Loucy (cell line): ENCODE measurements around the gene JAK3.

Experiments used
- H2AFZ ChIP-seq: fragments of 200-600 bp; sonication (generic); 2 replicates; pipeline ENCODE4 v1.6.0; 2016; ENCODE audit warnings: antibody characterized with exemption, mild to moderate bottlenecking, low read length, moderate library complexity
- H3F3A ChIP-seq: fragments of 200-600 bp; 2 replicates; pipeline ENCODE4 v1.6.0; 2016; ENCODE audit warnings: antibody characterized with exemption, low read depth, mild to moderate bottlenecking
- H3K27me3 ChIP-seq: fragments of 200-600 bp; sonication (generic); 2 replicates; pipeline ENCODE4 v1.6.1; 2014; ENCODE audit warnings: low read length, mild to moderate bottlenecking; ENCODE audit not compliant: insufficient read depth, poor library complexity, severe bottlenecking
- H3K36me3 ChIP-seq: fragments of 200-600 bp; sonication (generic); 2 replicates; pipeline ENCODE4 v1.6.1; 2016; ENCODE audit warnings: low read length; ENCODE audit not compliant: insufficient read depth
- H3K4me1 ChIP-seq: fragments of 200-600 bp; sonication (generic); 2 replicates; pipeline ENCODE4 v1.5.1; 2014; ENCODE audit warnings: low read length, mild to moderate bottlenecking; ENCODE audit not compliant: insufficient read depth, poor library complexity, severe bottlenecking
- H3K4me2 ChIP-seq: fragments of 200-600 bp; sonication (generic); 2 replicates; pipeline ENCODE4 v1.6.0; 2014; ENCODE audit warnings: antibody characterized with exemption, low read length, low read depth, mild to moderate bottlenecking; ENCODE audit not compliant: poor library complexity, severe bottlenecking
- H3K4me3 ChIP-seq: fragments of 200-600 bp; sonication (generic); 2 replicates; pipeline ENCODE4 v1.5.1; 2014; ENCODE audit warnings: low read length, mild to moderate bottlenecking, mixed read lengths; ENCODE audit not compliant: poor library complexity, severe bottlenecking
- H3K79me2 ChIP-seq: fragments of 200-600 bp; sonication (generic); 2 replicates; pipeline ENCODE4 v1.6.1; 2014; ENCODE audit warnings: low read length; ENCODE audit not compliant: insufficient read depth
- H3K9ac ChIP-seq: fragments of 200-600 bp; sonication (generic); 2 replicates; pipeline ENCODE4 v1.6.0; 2014; ENCODE audit warnings: mild to moderate bottlenecking, low read depth, low read length, moderate library complexity; ENCODE audit not compliant: poor library complexity, severe bottlenecking
- H3K9me2 ChIP-seq: fragments of 200-600 bp; sonication (generic); replicated peaks from 2 replicates; pipeline ENCODE4 v1.6.1; 2016; ENCODE audit warnings: low read depth, low read length, mixed read lengths
- H3K9me3 ChIP-seq: fragments of 200-600 bp; sonication (generic); 2 replicates; pipeline ENCODE4 v1.6.1; 2014; ENCODE audit warnings: mild to moderate bottlenecking, antibody characterized with exemption, low read length, low read depth; ENCODE audit not compliant: insufficient read depth
- H4K20me1 ChIP-seq: fragments of 200-600 bp; sonication (generic); 2 replicates; pipeline ENCODE4 v1.6.0; 2014; ENCODE audit warnings: antibody characterized with exemption, low read length, mild to moderate bottlenecking; ENCODE audit not compliant: insufficient read depth, poor library complexity, severe bottlenecking
- CTCF ChIP-seq: fragments of 200-600 bp; sonication (generic); conservative IDR thresholded peaks from 2 replicates; pipeline ENCODE4 v1.5.1; 2014; ENCODE audit warnings: mild to moderate bottlenecking, antibody characterized with exemption, low read length
- EZH2phosphoT487 ChIP-seq: fragments of 200-600 bp; IDR thresholded peaks from 2 replicates; pipeline ENCODE4 v1.6.1; 2018; ENCODE audit warnings: antibody characterized with exemption, mild to moderate bottlenecking, moderate library complexity, borderline replicate concordance

JAK3 gene

GRCh38 chr19:17842663-17843291, 5.0 kb downstream of the JAK3 start:
- Histone ChIP-seq H3K9ac (no peak overlapping the region), H3K9me3 (no peaks in the 10 kb centered on the region), H3K36me3 (peaks cover 22% of the 10 kb centered on the region; the same call in 1 of the 2 replicates), H3K4me2 (no peak overlapping the region), H2AFZ (no peak overlapping the region), H3K27me3 (no peaks in the 10 kb centered on the region), H3K4me3 (no peak overlapping the region), H3K9me2 (no peaks in the 10 kb centered on the region), H4K20me1 (peaks cover 3% of the 10 kb centered on the region), H3K79me2 (peaks cover 38% of the 10 kb centered on the region), H3K4me1 (peaks cover 18% of the 10 kb centered on the region), H3F3A (no peaks in the 10 kb centered on the region)
- TF ChIP-seq CTCF (no peak), EZH2phosphoT487 (no peak)

GRCh38 chr19:17841810-17842662, 5.7 kb downstream of the JAK3 start:
- H3K9me3 ChIP-seq, result no peaks in the 10 kb centered on the region
- no peaks in the 10 kb centered on the region for H3K9me2 ChIP-seq
- no peak overlapping the region for H3K4me3 ChIP-seq
- no peak overlapping the region for H3K4me2 ChIP-seq
- TF ChIP-seq EZH2phosphoT487 (no peak), CTCF (no peak)
- no peaks in the 10 kb centered on the region for H3K27me3 ChIP-seq
- H3F3A ChIP-seq, result no peaks in the 10 kb centered on the region
- H3K9ac ChIP-seq, result no peak overlapping the region
- H3K4me1 ChIP-seq, result peaks cover 18% of the 10 kb centered on the region
- H2AFZ ChIP-seq, result no peak overlapping the region
- H3K79me2 ChIP-seq, result peaks cover 36% of the 10 kb centered on the region
- H4K20me1 ChIP-seq, result peaks cover 3% of the 10 kb centered on the region
- H3K36me3 ChIP-seq, result peaks cover 23% of the 10 kb centered on the region; the same call in 1 of the 2 replicates

GRCh38 chr19:17841371-17841809, 6.4 kb downstream of the JAK3 start:
- peaks cover 3% of the 10 kb centered on the region for H4K20me1 ChIP-seq
- no peaks in the 10 kb centered on the region for H3F3A ChIP-seq
- H3K9me2 ChIP-seq, result no peaks in the 10 kb centered on the region
- no peak overlapping the region for H2AFZ ChIP-seq
- no peak overlapping the region for H3K4me3 ChIP-seq
- H3K27me3 ChIP-seq, result no peaks in the 10 kb centered on the region
- H3K9ac ChIP-seq, result no peak overlapping the region
- no peak for TF ChIP-seq CTCF
- no peak for TF ChIP-seq EZH2phosphoT487
- H3K36me3 ChIP-seq, result peaks cover 23% of the 10 kb centered on the region; the same call in 1 of the 2 replicates
- H3K9me3 ChIP-seq, result no peaks in the 10 kb centered on the region
- H3K4me2 ChIP-seq, result no peak overlapping the region
- peaks cover 30% of the 10 kb centered on the region for H3K79me2 ChIP-seq
- peaks cover 15% of the 10 kb centered on the region for H3K4me1 ChIP-seq
